Upper lobe of right lung (tissue), 1 donor: ENCODE results near the gene DPF1. TPM values are rescaled to one million over a fixed set of nuclear protein-coding genes. Genes with fewer than 3 reads are reported as not detected.

Experiments
- ATAC-seq: fragments of 200-7000 bp; cut with Tn5 transposase; one replicate; pipeline ENCODE4 v1.9.1; 2020; ENCODE audit warnings: mild to moderate bottlenecking, moderate library complexity
- DNase-seq: peaks from one replicate; pipeline ENCODE4 v3.0.0-alpha.2; 2020
- H3K27ac ChIP-seq: fragments of 200-600 bp; one replicate; pipeline ENCODE4 v1.8.0; 2022
- H3K27me3 ChIP-seq: fragments of 200-600 bp; one replicate; pipeline ENCODE4 v1.8.0; 2022; ENCODE audit warnings: mild to moderate bottlenecking
- H3K36me3 ChIP-seq: fragments of 200-600 bp; one replicate; pipeline ENCODE4 v1.8.0; 2022
- H3K4me1 ChIP-seq: fragments of 200-600 bp; one replicate; pipeline ENCODE4 v1.8.0; 2022
- H3K4me3 ChIP-seq: fragments of 200-600 bp; one replicate; pipeline ENCODE4 v1.8.0; 2022; ENCODE audit warnings: mild to moderate bottlenecking
- H3K9me3 ChIP-seq: fragments of 200-600 bp; one replicate; pipeline ENCODE4 v1.8.0; 2022
- intact Hi-C: fragments of 100-400 bp; cut with DNase I; formaldehyde crosslinking; loops from one replicate; pipeline ENCODE4 v1.11.0; 2022
- total RNA-seq: library from RNA; stranded (reverse); fragmentation: NEBNext Ultra II Directional; extraction: Animal tissue kit (Norgen Biotek cat#: 25700); gene quantifications from one replicate; pipeline ENCODE4 v1.2.1, GENCODE V29; 2021
- TF ChIP-seq, protein P1 (sequence below): fragments of 200-600 bp; IDR thresholded peaks from one replicate; pipeline ENCODE4 v1.8.0; 2022; ENCODE audit warnings: antibody characterized with exemption
- donor health status: DM: no; HTN: yes; CAD: no; lungs with severe emphysema.

DPF1 gene
- total RNA-seq, 1 donor from 2014 or later, result not detected

DNA sequence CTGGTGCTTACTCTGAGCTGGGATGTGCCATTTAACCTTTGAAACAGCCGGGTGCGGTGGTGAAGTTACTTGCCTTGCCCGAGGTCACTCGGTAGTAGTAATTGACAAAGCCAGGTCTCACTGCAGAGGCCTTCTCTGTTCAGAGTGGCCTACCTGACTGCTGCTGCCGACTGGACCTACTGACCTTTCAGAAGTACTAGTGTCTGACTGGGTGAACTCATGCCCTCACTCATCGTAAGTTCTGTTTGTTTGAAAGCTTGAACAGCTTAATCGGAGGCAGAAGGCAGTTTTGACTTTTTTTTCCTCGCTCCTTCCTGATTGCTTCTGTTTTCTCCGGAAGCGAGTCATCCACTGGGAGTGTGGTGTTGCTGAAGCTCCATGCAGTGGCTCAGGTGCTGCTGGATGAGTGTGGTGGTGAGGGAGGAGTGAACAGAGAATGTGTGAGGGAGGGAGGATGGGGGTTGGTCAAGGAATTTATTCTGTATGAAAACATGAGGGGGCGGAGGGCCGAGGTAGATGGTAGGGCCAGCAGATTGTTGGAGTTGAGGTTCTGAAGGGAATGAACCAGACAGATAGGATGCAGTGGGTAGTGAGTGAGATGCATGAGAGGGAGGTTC, 43.1 kb upstream of the DPF1 start:
- Histone ChIP-seq H3K4me1 (peaks cover 16% of the 10 kb centered on the region), H3K4me3 (peak overlapping the region; percentile 64), H3K27me3 (no peaks in the 10 kb centered on the region), H3K27ac (peak overlapping the region; percentile 65), H3K9me3 (no peaks in the 10 kb centered on the region), H3K36me3 (no peaks in the 10 kb centered on the region)
- intact Hi-C loops, result no loop called here
- DNase-seq (no peak), ATAC-seq (no peak)
- TF ChIP-seq, protein P1, sequence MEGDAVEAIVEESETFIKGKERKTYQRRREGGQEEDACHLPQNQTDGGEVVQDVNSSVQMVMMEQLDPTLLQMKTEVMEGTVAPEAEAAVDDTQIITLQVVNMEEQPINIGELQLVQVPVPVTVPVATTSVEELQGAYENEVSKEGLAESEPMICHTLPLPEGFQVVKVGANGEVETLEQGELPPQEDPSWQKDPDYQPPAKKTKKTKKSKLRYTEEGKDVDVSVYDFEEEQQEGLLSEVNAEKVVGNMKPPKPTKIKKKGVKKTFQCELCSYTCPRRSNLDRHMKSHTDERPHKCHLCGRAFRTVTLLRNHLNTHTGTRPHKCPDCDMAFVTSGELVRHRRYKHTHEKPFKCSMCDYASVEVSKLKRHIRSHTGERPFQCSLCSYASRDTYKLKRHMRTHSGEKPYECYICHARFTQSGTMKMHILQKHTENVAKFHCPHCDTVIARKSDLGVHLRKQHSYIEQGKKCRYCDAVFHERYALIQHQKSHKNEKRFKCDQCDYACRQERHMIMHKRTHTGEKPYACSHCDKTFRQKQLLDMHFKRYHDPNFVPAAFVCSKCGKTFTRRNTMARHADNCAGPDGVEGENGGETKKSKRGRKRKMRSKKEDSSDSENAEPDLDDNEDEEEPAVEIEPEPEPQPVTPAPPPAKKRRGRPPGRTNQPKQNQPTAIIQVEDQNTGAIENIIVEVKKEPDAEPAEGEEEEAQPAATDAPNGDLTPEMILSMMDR, result no peak

DNA sequence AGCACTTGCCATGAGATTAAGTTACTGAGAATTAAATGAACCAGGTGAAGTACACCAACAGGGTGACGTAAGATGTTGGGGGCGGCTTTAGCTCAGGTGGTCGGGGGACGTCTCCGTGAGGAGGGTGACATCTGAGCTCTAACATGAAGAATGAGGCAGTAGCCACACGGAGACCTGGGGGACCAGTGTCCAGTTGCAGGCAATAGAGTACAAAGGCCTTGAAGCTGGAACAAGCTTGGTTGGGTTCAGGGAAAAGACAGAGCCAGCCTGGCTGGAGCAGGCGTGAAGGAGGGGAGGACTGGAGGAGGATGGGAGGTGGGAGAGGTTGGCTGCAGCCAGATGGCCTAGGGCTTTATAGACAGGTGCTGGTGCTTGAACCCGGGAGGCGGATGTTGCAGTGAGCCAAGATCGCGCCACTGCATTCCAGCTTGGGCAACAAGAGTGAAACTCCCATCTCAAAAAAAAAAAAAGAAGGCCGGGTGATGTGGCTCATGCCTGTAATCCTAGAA, 42.0 kb upstream of the DPF1 start:
- Histone ChIP-seq H3K36me3 (no peaks in the 10 kb centered on the region), H3K4me3 (peak overlapping the region; percentile 64), H3K27me3 (no peaks in the 10 kb centered on the region), H3K4me1 (peaks cover 16% of the 10 kb centered on the region), H3K27ac (peak overlapping the region; percentile 86), H3K9me3 (no peaks in the 10 kb centered on the region)
- TF ChIP-seq, protein P1, result no peak
- no peak for ATAC-seq
- intact Hi-C loops, result no loop called here
- no peak for DNase-seq

DNA sequence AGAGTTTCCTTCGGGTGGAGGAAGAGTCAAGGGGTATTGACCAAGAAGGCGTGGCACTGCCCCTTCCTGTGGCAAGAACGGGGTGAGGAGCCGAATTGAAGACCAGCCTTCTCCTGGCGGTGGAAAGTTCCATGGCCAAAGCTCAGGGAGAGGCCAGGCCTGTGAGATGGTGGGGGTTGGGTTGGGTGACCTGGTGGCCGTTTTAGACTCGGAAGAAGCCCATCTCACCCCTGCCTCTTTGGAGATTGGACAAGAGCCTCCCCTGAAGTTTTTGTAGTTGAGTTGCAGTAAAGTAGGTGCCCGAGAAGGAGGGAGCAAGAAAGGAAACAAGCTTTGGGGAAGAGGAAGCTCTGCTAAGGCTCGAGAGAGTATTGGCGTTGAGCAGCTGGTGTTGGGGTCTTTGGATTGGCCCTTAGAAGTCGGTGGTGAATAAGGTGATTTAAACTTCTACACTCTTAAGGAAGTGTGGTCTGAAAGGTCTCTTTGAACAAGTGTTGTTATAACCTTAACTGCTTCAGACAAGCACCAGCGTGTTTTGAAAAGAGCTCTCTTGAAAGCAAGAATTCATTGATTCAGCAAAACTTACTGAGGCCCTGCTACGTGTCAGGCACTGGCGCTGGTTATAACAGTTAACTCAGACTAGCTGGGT, 41.3 kb upstream of the DPF1 start:
- DNase-seq, result peak; percentile 74
- H3K4me1 ChIP-seq, result peaks cover 16% of the 10 kb centered on the region

DNA sequence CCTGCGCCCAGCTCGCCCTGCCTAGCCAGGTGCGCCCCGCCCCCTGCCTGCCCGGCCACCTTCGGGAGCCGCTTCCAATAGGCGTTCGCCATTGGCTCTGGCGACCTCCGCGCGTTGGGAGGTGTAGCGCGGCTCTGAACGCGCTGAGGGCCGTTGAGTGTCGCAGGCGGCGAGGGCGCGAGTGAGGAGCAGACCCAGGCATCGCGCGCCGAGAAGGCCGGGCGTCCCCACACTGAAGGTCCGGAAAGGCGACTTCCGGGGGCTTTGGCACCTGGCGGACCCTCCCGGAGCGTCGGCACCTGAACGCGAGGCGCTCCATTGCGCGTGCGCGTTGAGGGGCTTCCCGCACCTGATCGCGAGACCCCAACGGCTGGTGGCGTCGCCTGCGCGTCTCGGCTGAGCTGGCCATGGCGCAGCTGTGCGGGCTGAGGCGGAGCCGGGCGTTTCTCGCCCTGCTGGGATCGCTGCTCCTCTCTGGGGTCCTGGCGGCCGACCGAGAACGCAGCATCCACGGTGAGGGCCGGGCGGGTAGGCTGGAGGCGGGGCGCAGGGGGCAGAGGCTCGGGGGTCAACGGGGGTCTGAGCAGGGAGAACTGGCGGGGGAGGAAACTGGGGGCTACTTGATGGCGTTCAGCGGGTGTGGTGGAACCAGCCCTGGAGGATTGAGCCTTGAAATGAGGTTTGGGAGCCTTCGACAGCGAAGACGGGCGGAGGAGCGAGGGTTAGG, 40.6 kb upstream of the DPF1 start, which contains the start of gene SPINT2:
TSS of gene SPINT2 (plus strand) at position 88 of the 727 bp plus-strand sequence. CDS start at position 408, 320 bp downstream.
- intact Hi-C loops, result no loop called here
- TF ChIP-seq, protein P1, result no peak
- no peaks in the 10 kb centered on the region for H3K27me3 ChIP-seq
- H3K27ac ChIP-seq, result peak within 1 kb of the TSS; percentile 86
- peaks cover 16% of the 10 kb centered on the region for H3K4me1 ChIP-seq
- H3K4me3 ChIP-seq, result peak within 1 kb of the TSS; percentile 64
- DNase-seq (no peak), ATAC-seq (peak; percentile 32)
- no peaks in the 10 kb centered on the region for H3K36me3 ChIP-seq
- no peaks in the 10 kb centered on the region for H3K9me3 ChIP-seq

More for the DNA sequence above, 41.3 kb upstream of the DPF1 start:
- Histone ChIP-seq H3K4me3 (peak overlapping the region; percentile 64), H3K36me3 (no peaks in the 10 kb centered on the region), H3K27ac (peak overlapping the region; percentile 86), H3K27me3 (no peaks in the 10 kb centered on the region), H3K9me3 (no peaks in the 10 kb centered on the region)
- ATAC-seq, result peak; percentile 32
- TF ChIP-seq, protein P1, result no peak
- intact Hi-C loops, result no loop called here

DNA sequence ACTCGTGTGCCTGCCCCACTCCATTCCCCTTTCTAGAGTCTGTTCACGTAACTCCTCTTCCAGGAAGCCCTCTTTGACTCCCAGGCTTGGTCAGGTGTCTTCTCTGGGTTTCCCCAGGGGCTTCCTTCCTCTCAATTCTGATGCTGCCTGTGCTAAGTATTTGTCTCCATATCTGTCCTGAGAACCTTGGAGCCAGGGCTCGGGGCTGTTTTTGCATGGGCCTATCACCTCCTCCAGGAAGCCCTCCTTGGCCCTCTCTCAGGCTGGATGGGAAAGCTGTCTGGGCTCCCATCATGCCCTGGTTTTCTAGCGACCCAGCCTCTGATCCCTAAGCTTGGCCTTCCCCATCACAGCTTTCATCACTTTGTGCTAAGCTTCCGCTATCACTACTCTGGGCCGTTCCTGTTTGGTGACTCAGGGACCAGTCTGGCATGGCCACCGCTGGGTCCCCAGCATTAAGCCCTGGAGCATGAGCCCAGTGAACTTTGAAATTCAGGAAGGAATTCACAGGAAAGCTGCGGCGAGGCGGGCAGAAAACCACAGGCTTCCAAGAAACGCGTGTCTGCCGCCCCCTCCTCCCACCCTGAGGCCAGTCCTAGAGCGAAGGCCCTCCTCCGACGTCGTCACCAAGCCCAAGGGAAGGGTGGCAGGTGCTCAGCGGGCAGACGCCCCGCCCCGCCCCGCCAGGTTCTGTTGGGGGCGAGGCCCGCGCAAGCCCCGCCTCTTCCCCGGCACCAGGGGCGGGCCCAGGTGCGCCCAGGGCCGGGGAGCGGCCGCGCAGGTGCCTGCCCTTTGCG, 39.9 kb upstream of the DPF1 start:
- Histone ChIP-seq H3K27ac (peak overlapping the region; percentile 86), H3K4me3 (peak overlapping the region; percentile 64), H3K9me3 (no peaks in the 10 kb centered on the region), H3K4me1 (peaks cover 16% of the 10 kb centered on the region), H3K36me3 (no peaks in the 10 kb centered on the region), H3K27me3 (no peaks in the 10 kb centered on the region)
- TF ChIP-seq, protein P1, result no peak
- intact Hi-C loops, result no loop called here
- ATAC-seq (peak; percentile 94), DNase-seq (peak; percentile 96)
